GM23248 (cell line): ENCODE measurements around the gene SKI. TPM values are rescaled to one million over a fixed set of nuclear protein-coding genes. Genes with fewer than 3 reads are reported as not detected.

Experiments
- DNase-seq: peaks from one replicate; pipeline ENCODE4 v3.0.0-alpha.2; 2015
- H2AFZ ChIP-seq: fragments of 200-600 bp; sonication (generic); 2 replicates; pipeline ENCODE4 v1.6.1; 2016; ENCODE audit warnings: antibody characterized with exemption
- H3F3A ChIP-seq: fragments of 200-600 bp; sonication (generic); 2 replicates; pipeline ENCODE4 v1.6.1; 2016; ENCODE audit warnings: mild to moderate bottlenecking, antibody characterized with exemption, mixed run types; ENCODE audit not compliant: insufficient read depth
- H3K27ac ChIP-seq: fragments of 200-600 bp; sonication (generic); 2 replicates; pipeline ENCODE4 v1.5.1; 2016; ENCODE audit warnings: mild to moderate bottlenecking
- H3K27me3 ChIP-seq: fragments of 200-600 bp; sonication (generic); replicated peaks from 2 replicates; pipeline ENCODE4 v1.6.1; 2016; ENCODE audit warnings: mild to moderate bottlenecking; ENCODE audit not compliant: insufficient read depth
- H3K36me3 ChIP-seq: fragments of 200-600 bp; sonication (generic); 2 replicates; pipeline ENCODE4 v1.6.1; 2016; ENCODE audit warnings: low read depth, mild to moderate bottlenecking
- H3K4me1 ChIP-seq: fragments of 200-600 bp; sonication (generic); 2 replicates; pipeline ENCODE4 v1.6.1; 2016; ENCODE audit warnings: mild to moderate bottlenecking; ENCODE audit not compliant: insufficient read depth
- H3K4me2 ChIP-seq: fragments of 200-600 bp; sonication (generic); one replicate; pipeline ENCODE4 v1.6.1; 2016; ENCODE audit warnings: mild to moderate bottlenecking; ENCODE audit not compliant: unreplicated experiment
- H3K4me3 ChIP-seq: fragments of 200-600 bp; sonication (generic); 2 replicates; pipeline ENCODE4 v1.5.1; 2016; ENCODE audit warnings: mild to moderate bottlenecking
- H3K79me2 ChIP-seq: fragments of 200-600 bp; sonication (generic); 2 replicates; pipeline ENCODE4 v1.6.1; 2016; ENCODE audit warnings: mild to moderate bottlenecking; ENCODE audit not compliant: insufficient read depth
- H3K9ac ChIP-seq: fragments of 200-600 bp; sonication (generic); 2 replicates; pipeline ENCODE4 v1.6.1; 2016; ENCODE audit warnings: mild to moderate bottlenecking
- H3K9me2 ChIP-seq: fragments of 200-600 bp; sonication (generic); 2 replicates; pipeline ENCODE4 v1.6.1; 2016; ENCODE audit warnings: mixed run types, mild to moderate bottlenecking, moderate library complexity; ENCODE audit not compliant: insufficient read depth
- H3K9me3 ChIP-seq: fragments of 200-600 bp; sonication (generic); one replicate; pipeline ENCODE4 v1.6.1; 2017; ENCODE audit warnings: low read depth
- H4K20me1 ChIP-seq: fragments of 200-600 bp; sonication (generic); 2 replicates; pipeline ENCODE4 v1.6.0; 2016; ENCODE audit not compliant: insufficient read depth
- EZH2 ChIP-seq: fragments of 200-600 bp; sonication (generic); IDR thresholded peaks from 2 replicates; pipeline ENCODE4 v1.6.1; 2018; ENCODE audit warnings: antibody characterized with exemption, mild to moderate bottlenecking; ENCODE audit not compliant: insufficient read depth, poor library complexity, severe bottlenecking
- EZH2phosphoT487 ChIP-seq: fragments of 200-600 bp; sonication (generic); IDR thresholded peaks from 2 replicates; pipeline ENCODE4 v1.6.1; 2018; ENCODE audit warnings: antibody characterized with exemption, moderate library complexity, mild to moderate bottlenecking, low read depth; ENCODE audit not compliant: insufficient read depth
- WGBS, 2 experiments: methylation state at CpG; one replicate each; pipeline ENCODE4 v1.1.6; 2015 to 2017; ENCODE audit warnings: low lambda C conversion rate in 2 of 2, low coverage in 1 of 2; ENCODE audit errors: missing lambda C conversion rate in 2 of 2; 5-methylcytosine and 5-hydroxymethylcytosine counted together
- in situ Hi-C: fragments of 300-500 bp; cut with MboI; formaldehyde crosslinking; loops from 2 replicates; pipeline ENCODE4 v1.15.0; 2020
- polyA plus RNA-seq: library from polyadenylated mRNA; unstranded; fragments of >200 nt; fragmentation: Nextera tagmentation; extraction: Ambion mirVana; gene quantifications from 2 replicates; pipeline ENCODE4 v1.2.1, GENCODE V29; 2016
- total RNA-seq: library from RNA; depleted of rRNA; stranded (reverse); fragments of >200 nt; shearing (Covaris generic); gene quantifications from 2 replicates; pipeline ENCODE4 v1.2.3, GENCODE V29; 2014

SKI gene
- total and polyA plus RNA-seq, 2 experiments from 2014 or later: 3.8 to 23.1 TPM

DNA sequence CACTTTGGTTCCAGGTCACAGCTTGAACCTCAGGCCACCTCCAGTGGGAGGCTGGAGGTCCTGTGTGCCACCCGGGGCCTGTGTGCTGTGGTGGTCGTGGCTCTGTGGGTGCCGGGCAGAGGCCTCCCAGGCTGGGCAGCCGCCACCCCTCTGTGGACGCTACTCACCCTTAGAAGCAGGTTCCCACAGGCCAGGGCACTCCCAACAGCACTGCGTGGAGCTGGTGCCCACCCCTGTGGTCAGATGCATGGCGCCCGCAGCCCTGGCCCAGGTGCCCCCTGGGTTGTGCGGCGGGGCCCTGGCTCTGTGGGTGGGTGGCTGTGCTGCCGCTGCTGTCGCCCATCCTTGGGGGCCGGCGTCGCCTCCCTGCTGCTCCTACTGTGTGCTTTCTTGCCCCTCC, 39.7 kb downstream of the SKI start:
- no peaks in the 10 kb centered on the region for H3K27me3 ChIP-seq
- H3K79me2 ChIP-seq: peaks cover 100% of the 10 kb centered on the region
- H3K9me3 ChIP-seq: no peaks in the 10 kb centered on the region
- TF ChIP-seq EZH2phosphoT487 (no peak), EZH2 (no peak)
- whole genome bisulfite sequencing, 2 experiments: 77 to 87% methylated on average over 12 to 14 of the region's 15 CpGs
- H3K4me2 ChIP-seq: no peak overlapping the region
- H3K36me3 ChIP-seq: no peaks in the 10 kb centered on the region
- H3K9me2 ChIP-seq: no peaks in the 10 kb centered on the region
- no peak overlapping the region for H3K9ac ChIP-seq
- no peak overlapping the region for H2AFZ ChIP-seq
- peaks cover 34% of the 10 kb centered on the region for H3K4me1 ChIP-seq
- no peak for DNase-seq
- in situ Hi-C loops: no loop called here
- no peak overlapping the region for H3K4me3 ChIP-seq
- H4K20me1 ChIP-seq: peaks cover 28% of the 10 kb centered on the region; the same call in 1 of the 2 replicates
- H3K27ac ChIP-seq: no peak overlapping the region
- H3F3A ChIP-seq: 0 out of 2 replicates have a peak, but pooled peaks cover 7% of the 10 kb centered on the region

DNA sequence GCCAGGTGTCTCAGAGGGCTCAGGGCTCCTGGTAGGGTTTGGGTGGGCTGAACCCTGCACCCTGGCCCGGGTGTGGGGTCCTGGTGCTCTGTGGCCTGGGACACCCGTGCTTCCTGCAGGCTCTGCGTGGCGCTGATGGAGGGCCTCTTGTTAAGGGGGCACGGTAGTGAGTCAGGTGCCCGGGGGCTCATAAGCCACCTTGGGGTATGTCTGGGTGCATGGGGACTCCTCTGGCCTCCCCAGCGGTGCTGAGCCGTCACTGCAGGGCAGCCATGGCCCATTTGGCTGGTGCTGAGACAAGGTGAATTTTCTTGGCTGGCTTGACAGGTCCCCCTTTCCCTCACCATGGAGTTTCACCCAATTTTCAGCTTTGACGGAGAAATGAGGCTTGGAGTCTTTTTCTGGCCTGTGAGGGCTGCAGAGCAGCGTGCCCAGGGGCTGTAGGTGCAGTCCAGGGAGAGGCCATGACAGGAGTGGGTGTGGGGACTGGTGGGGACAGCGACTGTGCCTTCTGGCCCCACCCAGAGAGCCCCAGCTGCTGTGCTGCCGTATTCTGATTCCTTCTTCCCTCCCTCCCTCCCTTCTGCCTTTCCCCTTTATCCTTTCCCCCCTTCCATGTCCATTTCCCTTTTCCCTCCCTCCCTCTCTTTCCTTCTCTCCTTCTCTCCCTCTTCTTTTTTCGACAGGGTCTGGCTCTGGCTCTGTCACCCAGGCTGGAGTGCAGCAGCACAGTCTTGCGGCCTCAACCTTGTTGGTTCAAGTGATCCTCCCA, 40.4 kb downstream of the SKI start:
- TF ChIP-seq EZH2 (no peak), EZH2phosphoT487 (no peak)
- peaks cover 100% of the 10 kb centered on the region for H3K79me2 ChIP-seq
- no peaks in the 10 kb centered on the region for H3K36me3 ChIP-seq
- H3K4me1 ChIP-seq: peaks cover 34% of the 10 kb centered on the region
- no peak overlapping the region for H3K4me2 ChIP-seq
- H4K20me1 ChIP-seq: peaks cover 25% of the 10 kb centered on the region; the same call in 1 of the 2 replicates
- no peak overlapping the region for H2AFZ ChIP-seq
- no peak overlapping the region for H3K4me3 ChIP-seq
- no peak overlapping the region for H3K27ac ChIP-seq
- DNase-seq: no peak
- H3K27me3 ChIP-seq: no peaks in the 10 kb centered on the region
- no peak overlapping the region for H3K9ac ChIP-seq
- WGBS, 2 experiments: 66 to 67% methylated on average over 12 to 14 of the region's 14 CpGs
- 0 out of 2 replicates have a peak, but pooled peaks cover 5% of the 10 kb centered on the region for H3F3A ChIP-seq
- in situ Hi-C loops: no loop called here
- no peaks in the 10 kb centered on the region for H3K9me2 ChIP-seq
- no peaks in the 10 kb centered on the region for H3K9me3 ChIP-seq

DNA sequence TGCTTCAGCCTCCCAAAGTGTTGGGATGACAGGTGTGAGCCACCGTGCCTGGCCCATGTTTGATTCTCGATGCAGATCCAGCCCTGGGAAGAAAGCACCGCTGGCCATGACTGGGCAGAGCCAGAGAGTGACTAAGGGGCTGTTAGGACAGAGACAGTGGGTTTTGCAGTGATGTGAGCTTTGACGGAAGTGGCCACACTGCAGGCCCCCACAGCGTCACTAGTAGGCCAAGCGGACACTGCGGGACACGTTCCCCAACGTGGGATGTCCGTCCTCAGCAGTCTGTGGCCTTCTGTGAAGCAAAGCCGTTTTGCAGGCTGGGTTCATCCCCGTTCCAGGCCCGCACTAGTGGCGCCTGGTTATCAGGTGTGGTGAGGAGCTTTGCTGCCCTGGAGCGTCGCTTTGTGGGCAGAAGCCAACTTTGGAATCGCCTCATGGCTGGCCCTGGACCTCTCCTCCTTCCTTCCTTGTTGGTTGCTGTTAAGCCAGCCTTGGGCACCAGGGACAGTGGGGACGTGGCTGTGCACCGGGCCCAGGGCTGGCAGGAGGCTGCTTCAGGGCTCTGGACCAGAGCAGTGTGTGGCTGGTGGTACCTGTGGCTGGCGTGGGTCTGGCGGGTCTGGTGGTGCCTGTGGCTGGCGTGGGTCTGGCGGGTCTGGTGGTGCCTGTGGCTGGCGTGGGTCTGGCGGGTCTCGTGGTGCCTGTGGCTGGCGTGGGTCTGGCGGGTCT, 41.2 kb downstream of the SKI start:
- Histone ChIP-seq H3K4me2 (no peak overlapping the region), H3K27me3 (no peaks in the 10 kb centered on the region), H3K4me1 (peaks cover 34% of the 10 kb centered on the region), H3K27ac (no peak overlapping the region), H3K9ac (no peak overlapping the region), H4K20me1 (peaks cover 25% of the 10 kb centered on the region; the same call in 1 of the 2 replicates), H3K36me3 (no peaks in the 10 kb centered on the region), H3K9me2 (no peaks in the 10 kb centered on the region), H3F3A (0 out of 2 replicates have a peak, but pooled peaks cover 4% of the 10 kb centered on the region), H3K9me3 (no peaks in the 10 kb centered on the region), H3K4me3 (no peak overlapping the region), H2AFZ (no peak overlapping the region), H3K79me2 (peaks cover 100% of the 10 kb centered on the region)
- no peak for TF ChIP-seq EZH2phosphoT487
- no peak for TF ChIP-seq EZH2
- in situ Hi-C loops: no loop called here
- peak; percentile 46 for DNase-seq
- 83 to 88% methylated on average over 22 to 27 of the region's 28 CpGs for WGBS, 2 experiments

DNA sequence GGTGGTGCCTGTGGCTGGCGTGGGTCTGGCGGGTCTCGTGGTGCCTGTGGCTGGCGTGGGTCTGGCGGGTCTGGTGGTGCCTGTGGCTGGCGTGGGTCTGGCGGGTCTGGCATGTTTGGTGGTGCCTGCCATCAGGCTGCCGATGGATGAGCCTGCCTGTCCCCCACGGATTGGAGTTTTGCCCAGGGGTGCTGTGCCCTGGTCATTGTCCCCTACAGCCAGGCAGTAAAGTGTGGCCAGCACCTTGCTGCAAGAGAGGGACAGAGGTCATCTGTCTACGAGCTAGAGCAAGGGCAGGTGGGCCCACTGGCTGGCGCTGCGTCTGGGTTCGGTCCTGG, 41.8 kb downstream of the SKI start:
- no peaks in the 10 kb centered on the region for H3K9me3 ChIP-seq
- no peak overlapping the region for H2AFZ ChIP-seq
- H3K9ac ChIP-seq: no peak overlapping the region
- no peaks in the 10 kb centered on the region for H3K9me2 ChIP-seq
- H3K4me2 ChIP-seq: no peak overlapping the region
- WGBS, 2 experiments: 87 to 93% methylated on average over 8 to 13 of the region's 13 CpGs
- no peak overlapping the region for H3K4me3 ChIP-seq
- peaks cover 25% of the 10 kb centered on the region; the same call in 1 of the 2 replicates for H4K20me1 ChIP-seq
- H3K79me2 ChIP-seq: peaks cover 100% of the 10 kb centered on the region
- no peak for DNase-seq
- in situ Hi-C loops: no loop called here
- peaks cover 34% of the 10 kb centered on the region for H3K4me1 ChIP-seq
- TF ChIP-seq EZH2phosphoT487 (no peak), EZH2 (no peak)
- 0 out of 2 replicates have a peak, but pooled peaks cover 4% of the 10 kb centered on the region for H3F3A ChIP-seq
- no peaks in the 10 kb centered on the region for H3K27me3 ChIP-seq
- H3K36me3 ChIP-seq: no peaks in the 10 kb centered on the region
- no peak overlapping the region for H3K27ac ChIP-seq
